ENCODE data around the gene C14orf39. TPM values are rescaled to one million over a fixed set of nuclear protein-coding genes. Genes with fewer than 3 reads are reported as not detected.

C14orf39 gene
- total RNA-seq, 1 experiment from 2014 or later: 2.5 TPM

GRCh38 chr14:60487211-60487610 is 1.3 kb upstream of the C14orf39 start:
- H3K27me3 Mint-ChIP-seq (ENCODE audit: low read depth): peaks cover 2% of the 10 kb centered on the region; the same call in 1 of the 2 replicates
- no peak for DNase-seq (ENCODE audit: low spot score)
- no peak for ATAC-seq
- H3K4me1 Mint-ChIP-seq: peaks cover 3% of the 10 kb centered on the region; the same call in 1 of the 2 replicates
- no peak overlapping the region for H3K4me3 Mint-ChIP-seq
- H3K9me3 Mint-ChIP-seq: no peaks in the 10 kb centered on the region
- no peaks in the 10 kb centered on the region for H3K36me3 Mint-ChIP-seq
- no peak overlapping the region for H3K27ac Mint-ChIP-seq
- no peak for TF ChIP-seq FOXK1 (CRISPR knock-in tag; IDR thresholded peaks at IDR 0.05)
- TF ChIP-seq RELA (CRISPR knock-in tag; IDR thresholded peaks at IDR 0.05; ENCODE audit: borderline replicate concordance): no peak
- no peak for TF ChIP-seq FOXP1 (CRISPR knock-in tag; IDR thresholded peaks at IDR 0.05; ENCODE audit: borderline replicate concordance)
- no peak for TF ChIP-seq ZBTB43 (CRISPR knock-in tag; IDR thresholded peaks at IDR 0.05)
- TF ChIP-seq HMGA2 (CRISPR knock-in tag; IDR thresholded peaks at IDR 0.05): no peak
- no peak for TF ChIP-seq ZNF423 (CRISPR knock-in tag; IDR thresholded peaks at IDR 0.05)
- no peak for TF ChIP-seq SOX15 (CRISPR knock-in tag; IDR thresholded peaks at IDR 0.05)
- no peak for TF ChIP-seq NFE2L1 (CRISPR knock-in tag; IDR thresholded peaks at IDR 0.05)
- no peak for TF ChIP-seq ZNF232 (CRISPR knock-in tag; IDR thresholded peaks at IDR 0.05)
- no peak for TF ChIP-seq PRDM15 (CRISPR knock-in tag; IDR thresholded peaks at IDR 0.05)
- TF ChIP-seq E2F1 (CRISPR knock-in tag; IDR thresholded peaks at IDR 0.05): no peak
- TF ChIP-seq USF1 (CRISPR knock-in tag; IDR thresholded peaks at IDR 0.05): no peak
- TF ChIP-seq ERG (CRISPR knock-in tag; IDR thresholded peaks at IDR 0.05): no peak
- TF ChIP-seq SMAD4 (CRISPR knock-in tag; IDR thresholded peaks at IDR 0.05): no peak
- TF ChIP-seq ATF2 (CRISPR knock-in tag; IDR thresholded peaks at IDR 0.05; ENCODE audit: borderline replicate concordance, low read depth): no peak
- no peak for TF ChIP-seq MXD4 (CRISPR knock-in tag; IDR thresholded peaks at IDR 0.05; ENCODE audit: borderline replicate concordance)
- TF ChIP-seq GRHL2 (CRISPR knock-in tag; IDR thresholded peaks at IDR 0.05; ENCODE audit: insufficient replicate concordance, severe bottlenecking): no peak
- no peak for TF ChIP-seq ATF1 (CRISPR knock-in tag; IDR thresholded peaks at IDR 0.05)
- no peak for TF ChIP-seq CBFB (CRISPR knock-in tag; IDR thresholded peaks at IDR 0.05; ENCODE audit: low read depth)
- ChIA-PET CTCF (interaction anchor here (1.1 to 2.0 kb wide), 2 partner anchors 137 to 155 kb away, joined by 6 to 9 read pairs; no protein-coding TSS in a partner anchor), POLR2A (no interaction called here)

Measured in WTC11 (cell line).